Ishikawa (cell line): ENCODE data around the gene GABRD.

Source experiments
- CEBPB ChIP-seq: IDR thresholded peaks from 2 replicates; pipeline ENCODE4 v1.6.1; 2012
- CREB1 ChIP-seq: IDR thresholded peaks from 2 replicates; pipeline ENCODE4 v1.6.1; 2012; ENCODE audit warnings: low read depth
- EGR1 ChIP-seq: IDR thresholded peaks from 2 replicates; pipeline ENCODE4 v1.6.1; 2012
- EP300 ChIP-seq: IDR thresholded peaks from 2 replicates; pipeline ENCODE4 v1.6.1; 2012; ENCODE audit warnings: borderline replicate concordance
- FOXM1 ChIP-seq: IDR thresholded peaks from 2 replicates; pipeline ENCODE4 v1.6.1; 2012; ENCODE audit warnings: low read depth, borderline replicate concordance
- NFIC ChIP-seq: IDR thresholded peaks from 2 replicates; pipeline ENCODE4 v1.6.1; 2012
- RAD21 ChIP-seq: IDR thresholded peaks from 2 replicates; pipeline ENCODE4 v1.6.1; 2012; ENCODE audit warnings: low read depth
- TAF1 ChIP-seq: IDR thresholded peaks from 2 replicates; pipeline ENCODE4 v1.6.1; 2012; ENCODE audit warnings: low read depth, mild to moderate bottlenecking
- TCF12 ChIP-seq: IDR thresholded peaks from 2 replicates; pipeline ENCODE4 v1.6.1; 2012; ENCODE audit warnings: low read depth
- TEAD4 ChIP-seq: IDR thresholded peaks from 2 replicates; pipeline ENCODE4 v1.6.1; 2012
- YY1 ChIP-seq: IDR thresholded peaks from 2 replicates; pipeline ENCODE4 v1.6.1; 2012; ENCODE audit warnings: low read depth
- ZBTB7A ChIP-seq: IDR thresholded peaks from 2 replicates; pipeline ENCODE4 v1.6.1; 2012; ENCODE audit warnings: low read depth
- TF ChIP-seq, protein P1 (sequence below): IDR thresholded peaks from 2 replicates; pipeline ENCODE4 v1.6.1; 2012
- TF ChIP-seq, protein P2 (sequence below): IDR thresholded peaks from 2 replicates; pipeline ENCODE4 v1.6.1; 2012
- TF ChIP-seq, protein P3 (sequence below): IDR thresholded peaks from 2 replicates; pipeline ENCODE4 v1.6.1; 2012; ENCODE audit warnings: low read depth, mild to moderate bottlenecking

Gene GABRD

DNA sequence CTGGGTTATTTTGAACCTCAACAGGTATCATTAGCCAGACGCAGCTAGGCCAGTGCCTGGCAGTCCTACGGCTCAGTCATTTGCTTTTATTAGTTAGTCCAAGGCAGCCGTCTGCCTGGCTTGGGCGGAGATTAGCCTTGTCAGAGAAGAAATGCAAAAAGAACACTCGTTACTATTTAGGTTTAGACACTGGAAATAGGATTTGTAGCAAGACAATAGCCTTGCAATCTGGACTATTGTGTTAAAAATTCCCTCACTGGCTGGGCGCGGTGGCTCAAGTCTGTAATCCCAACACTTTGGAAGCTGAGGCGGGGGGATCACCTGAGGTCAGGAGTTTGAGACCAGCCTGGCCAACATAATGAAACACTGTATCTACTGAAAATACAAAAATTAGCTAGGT, 20.1 kb downstream of the GABRD start:
- TF ChIP-seq TAF1: no peak
- TF ChIP-seq, protein P1, sequence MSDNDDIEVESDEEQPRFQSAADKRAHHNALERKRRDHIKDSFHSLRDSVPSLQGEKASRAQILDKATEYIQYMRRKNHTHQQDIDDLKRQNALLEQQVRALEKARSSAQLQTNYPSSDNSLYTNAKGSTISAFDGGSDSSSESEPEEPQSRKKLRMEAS: no peak
- TF ChIP-seq, protein P2, sequence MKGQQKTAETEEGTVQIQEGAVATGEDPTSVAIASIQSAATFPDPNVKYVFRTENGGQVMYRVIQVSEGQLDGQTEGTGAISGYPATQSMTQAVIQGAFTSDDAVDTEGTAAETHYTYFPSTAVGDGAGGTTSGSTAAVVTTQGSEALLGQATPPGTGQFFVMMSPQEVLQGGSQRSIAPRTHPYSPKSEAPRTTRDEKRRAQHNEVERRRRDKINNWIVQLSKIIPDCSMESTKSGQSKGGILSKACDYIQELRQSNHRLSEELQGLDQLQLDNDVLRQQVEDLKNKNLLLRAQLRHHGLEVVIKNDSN: no peak
- no peak for TF ChIP-seq ZBTB7A
- TF ChIP-seq EP300: no peak
- no peak for TF ChIP-seq TCF12
- no peak for TF ChIP-seq NFIC
- no peak for TF ChIP-seq TEAD4
- TF ChIP-seq CEBPB: no peak
- no peak for TF ChIP-seq EGR1
- no peak for TF ChIP-seq FOXM1
- no peak for TF ChIP-seq CREB1
- TF ChIP-seq YY1: no peak

DNA sequence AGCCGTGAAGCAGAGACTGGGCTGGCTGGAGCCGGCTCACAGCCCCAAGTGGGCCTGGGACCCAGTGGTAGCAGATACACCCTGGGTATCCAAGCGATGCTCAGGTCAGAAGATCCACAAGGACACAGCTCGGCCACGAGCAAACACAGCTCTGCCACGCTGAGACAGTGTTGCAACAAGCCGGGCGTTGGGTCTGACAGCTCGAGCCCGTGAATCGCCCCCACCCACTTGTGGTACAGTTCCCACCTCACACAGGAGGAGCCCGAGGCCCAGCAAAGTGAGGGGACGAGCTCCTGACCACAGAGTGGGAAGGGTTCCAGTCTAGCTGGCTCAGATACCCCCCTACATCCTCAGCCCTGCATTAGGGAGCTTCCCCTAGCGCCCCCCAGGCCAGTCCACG, 22.2 kb downstream of the GABRD start:
- TF ChIP-seq TCF12 (no peak), RAD21 (no peak), CREB1 (no peak), ZBTB7A (no peak), YY1 (no peak)

DNA sequence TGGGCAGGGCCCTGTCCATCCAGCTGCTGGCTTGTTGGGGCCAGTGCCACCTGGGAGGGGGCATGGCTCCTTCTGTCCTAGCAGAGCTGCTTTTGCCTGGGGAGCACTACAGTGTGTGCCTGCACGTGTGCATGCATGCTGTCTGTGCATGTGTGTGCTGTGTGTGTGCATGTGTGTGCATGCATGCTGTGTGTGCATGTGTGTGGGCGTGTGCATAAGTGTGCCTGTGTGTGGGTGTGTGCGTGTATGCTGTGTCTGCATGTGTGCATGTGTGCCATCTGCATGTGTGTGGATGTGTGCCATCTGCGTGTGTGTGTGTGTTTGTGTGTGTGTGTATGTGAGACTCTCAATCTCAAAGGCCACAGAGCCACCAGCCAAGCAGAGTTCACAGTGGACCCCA, 22.7 kb downstream of the GABRD start:
- TF ChIP-seq EGR1 (no peak), NFIC (no peak), CREB1 (no peak), TCF12 (no peak), TEAD4 (no peak), TAF1 (no peak), YY1 (no peak), RAD21 (no peak), FOXM1 (no peak)
- TF ChIP-seq, protein P1: no peak
- TF ChIP-seq, protein P2: no peak
- TF ChIP-seq, protein P3, sequence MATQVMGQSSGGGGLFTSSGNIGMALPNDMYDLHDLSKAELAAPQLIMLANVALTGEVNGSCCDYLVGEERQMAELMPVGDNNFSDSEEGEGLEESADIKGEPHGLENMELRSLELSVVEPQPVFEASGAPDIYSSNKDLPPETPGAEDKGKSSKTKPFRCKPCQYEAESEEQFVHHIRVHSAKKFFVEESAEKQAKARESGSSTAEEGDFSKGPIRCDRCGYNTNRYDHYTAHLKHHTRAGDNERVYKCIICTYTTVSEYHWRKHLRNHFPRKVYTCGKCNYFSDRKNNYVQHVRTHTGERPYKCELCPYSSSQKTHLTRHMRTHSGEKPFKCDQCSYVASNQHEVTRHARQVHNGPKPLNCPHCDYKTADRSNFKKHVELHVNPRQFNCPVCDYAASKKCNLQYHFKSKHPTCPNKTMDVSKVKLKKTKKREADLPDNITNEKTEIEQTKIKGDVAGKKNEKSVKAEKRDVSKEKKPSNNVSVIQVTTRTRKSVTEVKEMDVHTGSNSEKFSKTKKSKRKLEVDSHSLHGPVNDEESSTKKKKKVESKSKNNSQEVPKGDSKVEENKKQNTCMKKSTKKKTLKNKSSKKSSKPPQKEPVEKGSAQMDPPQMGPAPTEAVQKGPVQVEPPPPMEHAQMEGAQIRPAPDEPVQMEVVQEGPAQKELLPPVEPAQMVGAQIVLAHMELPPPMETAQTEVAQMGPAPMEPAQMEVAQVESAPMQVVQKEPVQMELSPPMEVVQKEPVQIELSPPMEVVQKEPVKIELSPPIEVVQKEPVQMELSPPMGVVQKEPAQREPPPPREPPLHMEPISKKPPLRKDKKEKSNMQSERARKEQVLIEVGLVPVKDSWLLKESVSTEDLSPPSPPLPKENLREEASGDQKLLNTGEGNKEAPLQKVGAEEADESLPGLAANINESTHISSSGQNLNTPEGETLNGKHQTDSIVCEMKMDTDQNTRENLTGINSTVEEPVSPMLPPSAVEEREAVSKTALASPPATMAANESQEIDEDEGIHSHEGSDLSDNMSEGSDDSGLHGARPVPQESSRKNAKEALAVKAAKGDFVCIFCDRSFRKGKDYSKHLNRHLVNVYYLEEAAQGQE: no peak

DNA sequence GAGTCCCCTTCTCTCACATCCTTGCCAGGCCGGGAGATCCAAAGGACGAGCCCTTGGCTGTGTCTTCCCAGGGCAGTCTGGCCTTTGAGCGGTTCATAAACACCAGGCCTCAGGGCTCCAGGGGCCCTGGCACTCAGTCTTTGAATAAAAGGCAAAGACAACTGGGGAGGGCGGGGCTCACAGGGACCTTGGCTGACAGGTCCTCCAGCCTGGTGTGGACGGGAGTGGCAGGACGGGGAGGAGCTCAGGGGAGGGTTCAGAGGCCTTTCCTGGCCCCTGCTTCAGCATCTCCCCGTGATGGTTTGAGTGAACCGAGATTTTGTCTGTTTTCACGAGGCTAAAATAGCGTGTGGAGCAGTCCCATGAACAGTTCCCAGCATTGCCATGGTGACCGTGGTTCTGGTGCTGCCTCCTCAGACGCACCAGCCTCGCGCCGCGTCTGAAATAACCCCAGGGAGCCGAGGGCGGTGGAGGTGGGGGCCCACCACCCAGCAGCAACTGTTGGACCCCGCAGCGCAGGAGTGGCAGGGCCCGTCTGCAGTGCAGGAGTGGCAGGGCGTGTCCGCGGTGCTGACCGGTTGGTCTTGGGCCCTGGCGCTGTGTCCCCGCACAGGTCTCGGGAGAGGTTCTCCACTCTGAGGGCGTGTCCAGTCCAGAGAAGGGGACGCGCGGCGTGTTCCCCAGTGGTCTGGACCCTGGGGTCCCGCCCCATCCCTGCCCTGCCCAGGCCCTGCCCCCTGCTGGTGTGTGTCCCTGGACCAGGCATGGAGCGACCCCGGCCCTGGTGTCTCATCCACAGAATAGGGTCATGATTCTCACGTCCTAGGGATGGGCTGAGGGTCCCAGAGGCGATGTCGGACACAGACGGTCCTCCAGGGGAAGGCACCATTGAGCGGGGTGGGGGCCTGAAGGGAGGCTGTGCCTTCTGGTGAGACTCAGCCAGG, 24.0 kb downstream of the GABRD start:
- TF ChIP-seq NFIC (no peak), RAD21 (no peak), YY1 (no peak), TEAD4 (no peak), EGR1 (no peak)
- TF ChIP-seq, protein P3: no peak
- TF ChIP-seq, protein P2: no peak

DNA sequence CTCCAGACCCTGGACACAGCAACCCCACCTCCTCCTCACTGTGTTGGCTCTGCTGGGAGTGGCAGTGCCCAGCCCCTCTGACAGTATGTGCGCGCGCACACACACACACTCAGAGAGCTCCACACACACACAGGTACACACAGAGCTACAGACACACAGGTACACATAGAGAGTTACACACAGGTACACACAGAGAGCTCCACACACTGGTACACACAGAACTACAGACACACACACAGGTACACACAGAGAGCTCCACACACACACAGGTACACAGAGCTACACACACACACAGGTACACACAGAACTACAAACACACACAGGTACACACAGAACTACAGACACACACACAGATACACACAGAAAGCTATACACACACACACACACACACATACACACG, 24.7 kb downstream of the GABRD start:
- TF ChIP-seq CEBPB: no peak
- TF ChIP-seq RAD21: no peak
- TF ChIP-seq FOXM1: no peak
- TF ChIP-seq, protein P1: no peak
- TF ChIP-seq EGR1: no peak
- TF ChIP-seq TEAD4: no peak
- no peak for TF ChIP-seq EP300
- TF ChIP-seq TCF12: no peak
- TF ChIP-seq, protein P3: no peak
